Endothelial cell of umbilical vein (primary cell): ENCODE results near the gene MED22. TPM values are rescaled to one million over a fixed set of nuclear protein-coding genes. Genes with fewer than 3 reads are reported as not detected.

Source experiments
- BruUV-seq: library from RNA; stranded (reverse); fragments of 400-500 nt; replicated peaks from 2 replicates; lab custom pipeline; 2021; lab: Mats Ljungman, UMichigan
- CTCF ChIA-PET: fragments of 300-600, 350-600 bp; sonication (Branson Sonifier 250); formaldehyde crosslinking; loops from one replicate; lab custom pipeline; 2021; ENCODE audit warnings: antibody characterized with exemption, inconsistent platforms; lab: Charles Lee
- POLR2A ChIA-PET: fragments of 300-600, 350-600 bp; sonication (Branson Sonifier 250); formaldehyde crosslinking; loops from one replicate; lab custom pipeline; 2021; ENCODE audit warnings: antibody characterized with exemption, inconsistent platforms; lab: Charles Lee
- DNase-seq: peaks from one replicate; pipeline ENCODE4 v3.0.0-alpha.2; 2011; ENCODE audit warnings: low read depth, low spot score
- FAIRE-seq: peaks from 2 replicates; lab custom pipeline; 2011; peaks lifted over from hg19 to GRCh38; lab: Jason Lieb, UNC
- H2AFZ ChIP-seq: 2 replicates; pipeline ENCODE4 v1.6.0; 2012; ENCODE audit warnings: low read depth, low read length, control low read depth, inconsistent platforms
- H3K27ac ChIP-seq: 2 replicates; pipeline ENCODE4 v1.5.1; 2011; ENCODE audit warnings: low read depth, mild to moderate bottlenecking, control low read depth, low read length, moderate library complexity; ENCODE audit not compliant: insufficient read depth
- H3K27me3 ChIP-seq, 2 experiments: 2 replicates each; pipeline versions ENCODE4 v1.6.0 to v1.6.1; 2011; ENCODE audit warnings: low read length in 2 of 2, mixed read lengths in 1 of 2; ENCODE audit not compliant: control insufficient read depth in 2 of 2, insufficient read depth in 2 of 2
- H3K36me3 ChIP-seq, 2 experiments: 2 replicates in 1 of 2; 3 replicates in 1 of 2; pipeline ENCODE4 v1.5.1; 2011; ENCODE audit warnings: low read length in 2 of 2, mild to moderate bottlenecking in 1 of 2, moderate library complexity in 1 of 2; ENCODE audit not compliant: control insufficient read depth in 2 of 2, insufficient read depth in 2 of 2; ENCODE audit errors: extremely low read depth in 1 of 2
- H3K4me1 ChIP-seq: 3 replicates; pipeline ENCODE4 v1.5.1; 2011; ENCODE audit warnings: mild to moderate bottlenecking, low read length; ENCODE audit not compliant: control insufficient read depth, insufficient read depth; ENCODE audit errors: extremely low read depth
- H3K4me2 ChIP-seq: 2 replicates; pipeline ENCODE4 v1.6.1; 2011; ENCODE audit warnings: low read length, control low read depth, mixed read lengths; ENCODE audit not compliant: insufficient read depth
- H3K4me3 ChIP-seq, 3 experiments: fragments of 200-600 bp in 1 of 3; sonication (generic), shearing (Covaris generic) in 1 of 3; replicated peaks in 1 of 3; 2 replicates each; pipeline ENCODE4 v1.5.1; 2011 to 2016; ENCODE audit warnings: control low read depth in 3 of 3, low read length in 3 of 3, mild to moderate bottlenecking in 2 of 3, inconsistent platforms in 1 of 3, low read depth in 1 of 3, moderate library complexity in 1 of 3; ENCODE audit not compliant: insufficient read depth in 1 of 3
- H3K79me2 ChIP-seq: 2 replicates; pipeline ENCODE4 v1.6.0; 2012; ENCODE audit warnings: low read length, inconsistent platforms; ENCODE audit not compliant: control insufficient read depth, insufficient read depth
- H3K9ac ChIP-seq: replicated peaks from 2 replicates; pipeline ENCODE3; 2011; ENCODE audit warnings: low read length, control low read depth; ENCODE audit not compliant: insufficient read depth; ENCODE audit errors: extremely low read depth
- H3K9me1 ChIP-seq: replicated peaks from 3 replicates; pipeline ENCODE4 v1.6.0; 2011; ENCODE audit warnings: mild to moderate bottlenecking, low read length; ENCODE audit not compliant: control insufficient read depth, insufficient read depth; ENCODE audit errors: extremely low read depth
- H3K9me3 ChIP-seq: replicated peaks from 2 replicates; pipeline ENCODE4 v1.5.1; 2012; ENCODE audit warnings: low read length, inconsistent platforms; ENCODE audit not compliant: control insufficient read depth, insufficient read depth
- H4K20me1 ChIP-seq: replicated peaks from 2 replicates; pipeline ENCODE3; 2011; ENCODE audit warnings: mild to moderate bottlenecking, low read length; ENCODE audit not compliant: control insufficient read depth, insufficient read depth; ENCODE audit errors: extremely low read depth
- CTCF ChIP-seq, 2 donors: IDR thresholded peaks; 1 replicate in 1 of 2; 2 replicates in 1 of 2; pipeline ENCODE4 v1.5.1; 2011; ENCODE audit warnings: low read length in 2 of 2, mild to moderate bottlenecking in 2 of 2, moderate library complexity in 2 of 2, control low read depth in 1 of 2, inconsistent platforms in 1 of 2, low read depth in 1 of 2; ENCODE audit not compliant: insufficient read depth in 1 of 2; ENCODE audit errors: extremely low read depth in 1 of 2
- EZH2 ChIP-seq: IDR thresholded peaks from 2 replicates; pipeline ENCODE4 v1.6.1; 2012; ENCODE audit warnings: borderline replicate concordance, low read depth, mild to moderate bottlenecking, moderate library complexity, low read length, inconsistent platforms; ENCODE audit not compliant: severe bottlenecking
- FOS ChIP-seq: IDR thresholded peaks from 2 replicates; pipeline ENCODE4 v1.6.1; 2011; ENCODE audit warnings: mild to moderate bottlenecking, low read length, moderate library complexity, borderline replicate concordance; ENCODE audit not compliant: insufficient read depth
- JUN ChIP-seq: IDR thresholded peaks from 2 replicates; pipeline ENCODE4 v1.6.1; 2011; ENCODE audit warnings: borderline replicate concordance, low read depth; ENCODE audit not compliant: insufficient read length, insufficient read depth
- MAX ChIP-seq: IDR thresholded peaks from 2 replicates; pipeline ENCODE4 v1.6.1; 2011; ENCODE audit not compliant: insufficient read depth, insufficient read length
- MYC ChIP-seq: IDR thresholded peaks from one replicate; pipeline ENCODE4 v1.6.1; 2011; ENCODE audit warnings: mild to moderate bottlenecking, low read depth, low read length
- POLR2A ChIP-seq: IDR thresholded peaks from 2 replicates; pipeline ENCODE4 v1.6.1; 2012; ENCODE audit warnings: low read depth, mild to moderate bottlenecking, control low read depth, low read length
- POLR2AphosphoS5 ChIP-seq: IDR thresholded peaks from 2 replicates; pipeline ENCODE4 v1.6.1; 2012; ENCODE audit warnings: low read depth, mild to moderate bottlenecking, control low read depth, low read length, moderate library complexity; ENCODE audit not compliant: insufficient read depth
- dilution Hi-C: fragments of 300-500 bp; cut with MboI; formaldehyde crosslinking; loops from one replicate; pipeline ENCODE4 v1.15.0; 2019; ENCODE audit warnings: low sequenced_read_pairs; ENCODE audit not compliant: extremely low pct_ligation_motif_present
- intact Hi-C: fragments of 100-400 bp; cut with micrococcal nuclease; formaldehyde crosslinking; loops from one replicate; pipeline ENCODE4 v1.10.0; 2022
- polyA plus RNA-seq, 4 experiments: library from polyadenylated mRNA; depleted of rRNA in 3 of 4; stranded (reverse) in 3 of 4; unstranded in 1 of 4; fragments of >200 nt; gene quantifications; 2 replicates each; pipeline versions ENCODE4 v1.2.1 to v1.2.3, GENCODE V29; 2011 to 2012; ENCODE audit warnings: missing spikeins in 1 of 4
- total RNA-seq: library from RNA; stranded (reverse); gene quantifications from 2 replicates; pipeline ENCODE4 v1.2.3, GENCODE V29; 2021

Gene MED22
- total and polyA plus RNA-seq, 2 donors (not counting 3 experiments of a cell fraction or from before 2014, with no cell fraction given): 25.7 to 27.4 TPM

DNA sequence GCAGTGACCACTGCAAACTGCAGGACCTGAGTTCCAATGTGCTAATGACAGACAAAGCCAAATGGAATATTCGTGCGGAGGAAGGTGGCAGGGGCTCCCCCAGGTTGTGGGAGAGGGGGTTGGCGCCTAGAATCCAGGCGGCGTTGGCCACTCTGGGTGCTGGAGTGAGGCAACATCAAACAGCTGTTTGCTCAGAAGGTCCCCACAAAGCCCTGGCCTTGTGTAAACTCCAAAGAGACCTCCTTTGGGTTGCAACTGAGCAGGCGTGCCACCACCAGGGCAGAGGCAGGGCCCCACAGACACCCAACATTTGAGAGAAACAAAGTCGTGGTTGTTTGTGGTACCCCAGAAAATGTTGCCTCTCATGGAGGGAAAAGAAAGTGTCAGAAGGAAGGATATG lies 42.8 kb upstream of the MED22 start:
- CTCF ChIA-PET: no interaction called here
- dilution Hi-C loops: no loop called here

More for the DNA sequence above, 42.8 kb upstream of the MED22 start:
- no peak for FAIRE-seq
- Histone ChIP-seq H3K36me3 (no peaks in the 10 kb centered on the region), H3K4me1 (no peaks in the 10 kb centered on the region), H3K4me2 (no peak overlapping the region), H3K27me3 (no peaks in the 10 kb centered on the region), H3K9me1 (no peaks in the 10 kb centered on the region), H3K9ac (no peak overlapping the region), H4K20me1 (no peaks in the 10 kb centered on the region), H3K9me3 (no peaks in the 10 kb centered on the region), H3K27ac (no peak overlapping the region), H2AFZ (no peak overlapping the region), H3K79me2 (no peaks in the 10 kb centered on the region), H3K4me3 (no peak overlapping the region)
- intact Hi-C loops: no loop called here
- DNase-seq: no peak
- POLR2A ChIA-PET: interaction anchor here (0.6 kb wide), 1 partner anchor 228 kb away, joined by 4 read pairs; no protein-coding TSS in a partner anchor
- TF ChIP-seq MYC (no peak), CTCF (IDR thresholded peaks at IDR 0.05; ENCODE audit: extremely low read depth in 1 of 2, insufficient read depth in 1 of 2, low read depth in 1 of 2, low read length in 2 of 2) (no peak), POLR2AphosphoS5 (no peak), MAX (no peak), FOS (no peak), POLR2A (no peak), JUN (no peak), EZH2 (no peak)
- no TSS peak for BruUV-seq
